Measurements from ENCODE around the gene NEK7.
A peak's percentile ranks its signal among the peaks of the same experiment; 100 is the strongest.
"Not testable (repeated sequence)": the region's sequence is repeated elsewhere in the genome, so short reads cannot be mapped to it uniquely, and the experiment has no call there.

NEK7 gene

GRCh38 chr1:198156745-198157240 lies at the start of gene NEK7:
NEK7 (plus strand) TSS chr1:198156998; CDS start chr1:198232581, 75,583 bp downstream.
- DNase-seq (ENCODE audit: low read depth, low spot score): peak; percentile 94

DNA sequence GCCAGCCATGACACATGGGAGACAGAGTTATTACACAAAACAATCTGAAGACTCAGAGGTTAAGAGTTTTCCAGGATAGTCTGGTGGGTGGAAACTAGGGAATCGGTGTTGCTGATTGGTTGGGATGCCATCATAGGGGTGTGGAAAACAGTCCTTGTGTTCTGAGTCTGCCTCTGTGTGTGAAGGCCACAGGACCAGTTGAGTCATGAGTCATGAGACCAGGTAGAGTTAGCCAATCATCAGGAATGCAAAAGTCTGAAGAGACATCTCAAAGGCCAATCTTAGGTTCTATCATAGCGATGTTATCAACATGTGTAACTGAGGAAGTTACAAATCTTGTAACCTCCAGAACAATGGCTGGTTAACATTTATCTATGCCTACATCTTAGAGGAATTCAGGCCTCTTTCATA lies 49.7 kb upstream of the NEK7 start:
- no peak for DNase-seq (ENCODE audit: low read depth, low spot score)

- DNase-seq (ENCODE audit: low read depth, low spot score): no peak
These were observed 48.0 kb upstream of the NEK7 start for GRCh38 chr1:198108636-198109370.

DNA sequence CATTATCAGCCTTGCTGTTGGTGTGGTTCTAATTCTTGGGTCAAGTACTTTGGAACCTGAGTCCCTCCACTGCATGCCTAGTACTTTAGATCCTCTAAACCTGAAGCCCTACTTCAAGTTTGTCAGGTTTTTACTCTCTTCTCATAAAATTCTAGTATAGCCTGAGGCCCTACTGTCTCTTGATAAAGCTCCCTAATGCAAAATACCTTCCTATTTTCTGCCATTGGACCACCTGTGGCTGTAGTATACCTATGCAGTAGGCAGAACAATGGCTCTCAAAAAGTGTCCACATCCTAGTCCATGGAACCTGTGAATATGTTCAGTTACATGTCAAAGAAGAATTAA lies 47.5 kb upstream of the NEK7 start:
- DNase-seq (ENCODE audit: low read depth, low spot score): no peak

DNA sequence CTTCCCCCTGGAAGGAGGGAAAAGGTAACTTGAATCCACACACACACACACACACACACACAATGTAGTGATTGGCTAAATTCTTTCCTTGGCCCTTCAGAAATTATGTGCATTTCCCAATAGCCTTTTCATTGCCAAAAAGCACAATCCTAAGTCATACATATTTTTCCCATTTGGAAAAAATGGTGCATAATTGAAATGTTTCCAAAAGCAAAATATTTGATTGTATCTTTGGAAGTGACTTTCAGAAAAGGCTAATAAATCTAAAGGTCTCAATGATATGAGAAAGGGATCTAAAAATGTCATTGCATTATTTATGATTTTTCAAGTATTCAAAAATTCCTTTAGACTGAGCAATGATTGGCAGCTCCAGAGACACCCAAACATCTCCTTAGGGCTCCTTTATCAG lies 43.5 kb upstream of the NEK7 start:
- DNase-seq (ENCODE audit: low read depth, low spot score): no peak

DNA sequence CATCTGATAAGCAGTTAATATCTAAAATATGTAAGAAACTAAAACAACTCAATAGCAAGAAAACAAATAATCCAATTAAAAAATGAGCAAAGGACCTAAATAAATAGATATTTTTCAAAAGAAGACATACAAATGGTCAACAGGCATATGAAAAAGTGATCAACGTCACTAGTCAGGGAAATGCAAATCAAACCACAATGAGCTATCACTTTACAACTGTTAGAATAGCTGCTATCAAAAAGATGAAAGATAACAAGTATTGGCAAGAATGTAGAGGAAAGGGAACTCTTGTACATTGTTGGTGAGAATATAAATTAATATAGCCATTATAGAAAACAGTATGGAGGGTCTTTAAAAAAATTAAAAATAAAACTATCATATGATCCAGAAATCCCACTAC lies 40.7 kb upstream of the NEK7 start:
- DNase-seq (ENCODE audit: low read depth, low spot score): no peak

GRCh38 chr1:198116469-198116868 lies 40.3 kb upstream of the NEK7 start:
- DNase-seq (ENCODE audit: low read depth, low spot score): no peak

- DNase-seq (ENCODE audit: low read depth, low spot score): no peak
These were observed 39.5 kb upstream of the NEK7 start for GRCh38 chr1:198117267-198117666.

DNA sequence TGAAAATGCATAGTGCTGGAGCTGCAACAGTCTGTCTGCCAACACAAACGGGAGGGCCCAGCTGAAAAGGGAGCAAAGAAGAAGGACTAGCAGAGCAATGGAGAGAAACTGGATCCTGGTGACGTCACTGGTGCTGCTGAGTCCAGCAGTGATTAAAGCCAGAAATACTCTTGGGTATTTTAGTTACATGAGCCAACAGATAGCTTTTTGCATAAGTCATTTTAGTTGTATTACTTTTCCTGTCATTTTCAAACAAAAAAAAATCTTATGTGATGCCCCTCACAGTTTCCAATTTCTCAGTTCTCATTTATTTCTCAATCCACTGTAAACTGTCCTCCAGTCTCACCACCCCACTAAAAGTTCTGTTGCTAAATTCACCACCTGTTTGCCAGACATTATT lies 38.7 kb upstream of the NEK7 start:
- DNase-seq (ENCODE audit: low read depth, low spot score): peak; percentile 65

DNA sequence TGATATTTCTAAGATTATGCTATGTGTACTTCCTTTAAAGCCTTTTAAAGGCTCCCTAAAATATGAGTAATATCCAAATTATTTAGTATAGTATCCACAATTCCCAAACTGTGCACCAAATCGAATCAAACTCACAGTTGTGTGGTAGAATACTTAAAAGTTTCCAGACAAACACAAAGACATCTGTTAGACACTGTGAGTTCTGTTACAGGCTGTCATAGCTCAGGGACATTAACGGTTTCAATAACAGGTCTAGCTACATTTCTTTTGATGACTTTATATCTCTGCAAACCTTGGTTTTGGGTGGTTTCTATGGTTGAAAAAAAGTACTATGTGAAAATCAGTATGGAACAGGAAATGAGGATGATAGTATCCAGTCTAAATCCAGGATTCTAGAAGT lies 36.9 kb upstream of the NEK7 start:
- DNase-seq (ENCODE audit: low read depth, low spot score): no peak

DNA sequence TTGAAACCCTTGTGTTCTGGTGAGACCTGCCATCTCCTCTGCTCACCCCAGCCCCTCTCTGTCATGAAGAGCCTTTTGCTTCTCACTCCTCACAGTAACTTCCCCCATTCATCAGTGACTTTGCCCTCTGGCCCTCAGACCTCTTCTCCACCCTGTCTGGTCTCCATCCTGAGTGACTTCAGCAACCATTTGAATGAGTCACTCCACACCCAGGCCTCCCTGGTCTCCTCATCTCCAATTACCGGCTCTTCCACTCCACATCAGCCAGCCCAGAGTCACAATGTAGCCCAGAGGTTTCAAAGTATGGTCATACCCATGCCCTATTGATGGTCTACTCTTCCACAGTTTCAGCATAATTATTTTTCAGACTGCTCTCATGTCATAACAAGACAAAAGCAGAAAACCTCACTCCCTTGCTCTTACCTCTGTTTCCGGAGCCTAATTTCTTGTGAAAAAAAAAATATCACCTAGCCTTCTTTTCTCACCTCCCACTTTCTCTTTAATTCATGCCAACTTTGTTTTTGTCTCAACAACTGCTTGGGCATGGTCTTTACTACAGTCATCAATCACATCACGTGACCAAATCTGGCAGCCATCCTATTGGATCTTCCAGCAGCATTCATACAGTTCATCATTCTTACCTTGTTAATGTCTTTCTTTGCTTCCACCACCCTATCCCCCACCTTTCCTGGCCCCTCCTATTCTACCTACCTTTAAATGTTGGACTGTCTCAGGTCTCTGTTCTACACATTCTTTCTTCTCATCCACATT lies 35.6 kb upstream of the NEK7 start:
- peak; percentile 58 for DNase-seq (ENCODE audit: low read depth, low spot score)

DNA sequence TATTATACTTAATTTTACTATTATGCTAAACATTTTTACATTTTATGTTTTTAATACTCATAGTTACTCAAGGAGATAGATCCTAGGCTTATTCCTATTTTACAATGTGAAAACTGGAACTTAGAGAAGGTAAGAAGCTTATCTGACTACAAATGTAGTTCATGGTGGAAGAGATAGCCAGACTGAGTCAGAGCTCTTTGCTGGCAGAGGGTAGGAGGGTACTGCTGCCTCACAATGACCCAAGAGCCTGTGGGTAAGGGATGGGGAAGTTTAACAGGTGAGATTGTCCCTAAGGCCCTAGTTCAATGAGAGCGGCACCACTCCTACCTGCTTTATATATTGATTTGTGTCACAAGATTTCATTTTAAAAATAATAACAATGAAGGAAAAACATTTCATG lies 34.1 kb upstream of the NEK7 start:
- DNase-seq (ENCODE audit: low read depth, low spot score): peak; percentile 23

DNA sequence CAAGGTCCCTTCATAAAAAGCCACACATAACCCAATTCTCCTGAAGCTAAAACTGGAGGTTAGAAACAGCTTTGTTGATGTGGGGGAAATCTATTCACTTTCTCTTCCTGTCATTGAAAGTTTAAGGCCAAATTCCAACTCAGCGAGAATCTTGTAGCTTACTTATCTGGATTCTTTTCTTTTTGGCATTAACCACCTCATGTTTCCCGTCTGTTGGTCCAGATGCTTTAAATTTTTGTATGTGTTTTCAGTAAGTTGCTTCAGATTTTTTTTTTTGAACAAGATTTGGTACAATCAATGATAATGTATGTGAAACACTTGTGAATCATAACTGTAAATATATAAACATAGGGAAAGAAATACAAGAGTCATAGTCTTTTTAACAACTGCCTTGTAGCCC lies 33.7 kb upstream of the NEK7 start:
- DNase-seq (ENCODE audit: low read depth, low spot score): peak; percentile 65

DNA sequence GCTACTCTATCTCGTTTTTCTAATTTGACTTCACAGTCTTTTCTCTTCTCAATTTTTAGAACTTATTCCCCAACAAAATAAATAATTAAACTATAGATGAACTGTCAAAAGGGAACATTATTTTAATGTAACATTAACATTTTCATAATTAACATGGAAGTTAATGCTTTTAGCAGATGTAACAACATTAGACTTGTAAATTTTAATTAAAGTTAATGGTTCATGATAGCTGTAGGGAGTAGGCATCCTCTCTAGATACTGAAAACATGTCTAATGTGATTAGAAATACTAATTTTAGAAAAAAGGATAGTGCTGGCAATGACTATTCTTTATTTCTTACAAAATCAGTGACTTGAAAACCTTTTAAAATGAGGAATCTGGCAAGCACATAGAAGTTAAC lies 32.1 kb upstream of the NEK7 start:
- no peak for DNase-seq (ENCODE audit: low read depth, low spot score)

- DNase-seq (ENCODE audit: low read depth, low spot score): peak; percentile 62
These were observed 30.6 kb upstream of the NEK7 start for GRCh38 chr1:198125995-198126735.

DNA sequence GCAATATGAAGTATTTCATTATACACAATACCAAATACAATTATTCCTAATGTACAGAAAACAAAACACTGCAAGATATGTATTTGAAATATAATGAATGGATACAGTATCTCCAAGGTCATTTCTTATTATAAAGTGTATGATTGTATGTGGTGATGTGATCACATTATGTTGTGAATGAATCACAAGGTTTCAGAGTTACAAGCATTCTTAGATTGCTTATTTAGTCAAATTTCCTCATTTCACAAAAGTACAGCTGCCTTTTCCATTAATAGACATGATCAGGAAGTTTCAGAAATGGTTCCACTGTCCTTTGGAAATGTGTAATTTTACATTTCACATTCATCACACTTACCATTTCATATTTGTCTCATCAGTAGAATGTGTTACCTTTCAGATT lies 28.3 kb upstream of the NEK7 start:
- no peak for DNase-seq (ENCODE audit: low read depth, low spot score)

DNA sequence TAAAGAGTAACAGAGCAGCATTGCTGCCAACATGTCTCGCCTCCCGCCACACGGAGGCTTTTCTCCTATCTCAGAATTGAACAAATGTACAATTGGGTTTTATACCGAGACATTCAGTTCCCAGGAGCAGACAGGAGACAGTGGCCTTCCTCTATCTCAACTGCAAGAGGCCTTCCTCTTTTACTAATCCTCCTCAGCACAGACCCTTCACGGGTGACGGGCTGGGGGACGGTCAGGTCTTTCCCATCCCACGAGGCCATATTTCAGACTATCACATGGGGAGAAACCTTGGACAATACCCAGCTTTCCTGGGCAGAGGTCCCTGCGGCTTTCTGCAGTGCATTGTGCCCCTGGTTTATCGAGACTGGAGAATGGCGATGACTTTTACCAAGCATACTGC lies 26.7 kb upstream of the NEK7 start:
- DNase-seq (ENCODE audit: low read depth, low spot score): not testable (repeated sequence)

DNA sequence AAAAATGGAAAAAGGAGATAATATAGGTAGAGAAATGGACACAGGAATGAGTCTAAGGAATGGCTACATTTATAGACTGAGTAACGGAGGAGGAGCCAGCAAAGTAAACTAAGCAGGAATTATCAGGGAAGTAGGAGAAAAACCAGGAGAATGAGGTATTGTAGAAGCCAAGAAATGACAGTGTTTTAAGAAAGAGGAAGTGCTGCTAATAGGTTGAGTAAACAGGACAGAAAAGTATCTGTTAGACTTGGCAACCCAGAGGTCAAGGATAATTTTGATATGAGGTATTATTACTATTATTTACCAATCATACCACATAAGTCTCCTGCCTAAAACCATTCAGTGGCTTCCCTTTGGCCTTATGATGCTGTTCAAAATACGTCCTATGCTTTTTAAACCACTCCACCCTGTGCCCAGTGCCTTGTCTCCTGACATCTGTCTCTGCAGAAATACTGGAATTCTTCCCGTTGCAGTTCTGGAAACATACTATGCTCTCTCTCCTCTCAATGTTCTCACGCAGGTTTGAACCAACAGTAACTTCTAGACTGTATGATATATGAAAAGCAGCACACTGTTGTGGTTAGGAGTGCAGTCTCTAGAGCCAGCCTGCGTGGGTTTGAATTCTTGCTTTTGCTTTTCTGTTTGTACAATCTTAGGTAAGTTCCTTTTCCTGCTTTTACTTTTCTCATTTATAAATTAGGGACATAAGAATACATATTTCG lies 24.6 kb upstream of the NEK7 start:
- no peak for DNase-seq (ENCODE audit: low read depth, low spot score)

GRCh38 chr1:198134252-198134651 lies 22.5 kb upstream of the NEK7 start:
- no peak for DNase-seq (ENCODE audit: low read depth, low spot score)

DNA sequence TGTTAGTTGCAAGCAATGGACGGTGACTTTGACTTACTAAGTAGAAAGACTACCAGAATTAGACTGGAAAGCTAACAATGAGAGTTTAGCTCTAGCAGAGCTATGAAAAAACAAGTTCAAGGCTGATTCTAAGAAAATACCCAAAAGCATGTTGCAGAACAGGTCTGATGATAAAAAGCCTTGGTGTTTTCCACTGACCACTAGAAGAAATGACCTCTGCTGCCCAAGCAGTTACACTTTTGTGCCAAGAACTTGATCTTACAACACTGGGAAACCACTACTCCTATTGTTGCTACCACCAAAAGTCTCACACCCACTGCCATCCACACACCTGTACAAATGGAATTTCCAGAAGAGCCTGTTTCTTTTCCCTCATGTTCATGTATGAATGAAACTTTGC lies 21.4 kb upstream of the NEK7 start:
- DNase-seq (ENCODE audit: low read depth, low spot score): no peak

DNA sequence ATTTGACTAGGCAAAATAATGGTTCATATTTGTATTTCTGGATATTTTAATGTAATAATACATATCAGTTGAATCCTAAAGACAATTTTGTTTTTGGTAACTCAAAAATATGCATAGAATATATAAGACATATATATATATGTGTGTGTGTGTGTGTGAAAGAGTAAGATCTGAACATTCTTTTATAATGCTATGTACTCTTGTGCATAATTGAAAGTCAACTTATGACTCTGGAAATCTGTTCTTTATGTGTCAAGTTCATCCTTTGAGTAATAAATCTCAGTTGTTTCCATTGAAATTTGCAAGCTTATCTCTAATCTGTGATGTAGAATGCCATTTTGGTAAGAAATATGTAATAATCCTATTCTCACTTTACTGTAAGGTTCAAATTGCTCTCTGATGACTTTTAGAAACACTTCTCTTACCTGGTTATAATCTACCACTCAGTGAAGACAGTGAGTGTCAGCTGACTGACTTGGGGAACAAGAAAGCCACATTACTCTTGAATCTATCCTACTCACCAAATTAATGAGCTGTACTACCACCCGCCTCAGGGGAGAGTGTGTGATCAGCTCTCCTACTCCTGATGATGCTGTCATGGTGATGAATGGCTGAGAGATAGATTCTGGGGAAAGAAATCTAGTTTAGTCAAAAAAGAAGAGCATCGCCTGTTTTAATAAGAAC lies 15.0 kb upstream of the NEK7 start:
- no peak for DNase-seq (ENCODE audit: low read depth, low spot score)
